AG10803 (cell line): Measurements from ENCODE around the gene CLCN1.

Experiments used
- DNase-seq: peaks from one replicate; pipeline ENCODE4 v3.0.0; 2010; ENCODE audit warnings: low read depth
- H3K4me3 ChIP-seq: 2 replicates; pipeline ENCODE4 v1.5.1; 2011; ENCODE audit warnings: mild to moderate bottlenecking, low read length, control low read depth
- TF ChIP-seq, protein P1 (sequence below): conservative IDR thresholded peaks from 2 replicates; pipeline ENCODE4 v1.5.1; 2011; ENCODE audit warnings: mild to moderate bottlenecking, low read length, control low read depth, inconsistent platforms

The CLCN1 gene

DNA sequence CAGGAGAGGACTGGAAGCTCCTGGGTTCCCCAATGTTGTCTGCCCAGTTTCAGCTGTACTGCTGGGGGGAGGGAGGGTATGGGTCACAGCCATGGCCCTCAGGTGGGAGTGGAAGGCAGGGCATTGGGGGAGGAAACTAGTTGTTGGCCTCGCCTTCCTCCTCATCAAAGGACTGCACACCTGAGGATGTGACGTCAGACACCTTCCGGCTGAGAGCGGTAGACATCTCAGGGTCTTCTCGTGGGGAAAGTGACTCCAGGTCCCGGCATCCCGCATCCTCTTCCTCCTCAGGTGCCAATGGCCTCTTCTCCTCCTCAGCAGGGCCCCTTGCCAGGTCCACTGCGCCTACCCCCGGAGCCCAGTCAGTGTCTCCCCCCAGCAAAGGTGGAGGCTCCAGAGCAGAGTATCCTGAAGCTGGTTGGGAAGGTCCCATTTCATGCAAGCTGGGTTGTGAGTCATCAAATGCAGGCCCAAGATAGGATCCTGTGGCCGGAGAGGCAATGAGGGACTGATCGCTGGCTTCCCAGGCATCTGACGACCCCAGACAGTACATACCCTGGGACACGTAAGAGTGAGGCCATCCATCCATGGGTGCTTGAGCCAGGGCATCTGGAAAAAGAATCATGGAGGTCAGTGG, 40.6 kb downstream of the CLCN1 start:
- TF ChIP-seq, protein P1, sequence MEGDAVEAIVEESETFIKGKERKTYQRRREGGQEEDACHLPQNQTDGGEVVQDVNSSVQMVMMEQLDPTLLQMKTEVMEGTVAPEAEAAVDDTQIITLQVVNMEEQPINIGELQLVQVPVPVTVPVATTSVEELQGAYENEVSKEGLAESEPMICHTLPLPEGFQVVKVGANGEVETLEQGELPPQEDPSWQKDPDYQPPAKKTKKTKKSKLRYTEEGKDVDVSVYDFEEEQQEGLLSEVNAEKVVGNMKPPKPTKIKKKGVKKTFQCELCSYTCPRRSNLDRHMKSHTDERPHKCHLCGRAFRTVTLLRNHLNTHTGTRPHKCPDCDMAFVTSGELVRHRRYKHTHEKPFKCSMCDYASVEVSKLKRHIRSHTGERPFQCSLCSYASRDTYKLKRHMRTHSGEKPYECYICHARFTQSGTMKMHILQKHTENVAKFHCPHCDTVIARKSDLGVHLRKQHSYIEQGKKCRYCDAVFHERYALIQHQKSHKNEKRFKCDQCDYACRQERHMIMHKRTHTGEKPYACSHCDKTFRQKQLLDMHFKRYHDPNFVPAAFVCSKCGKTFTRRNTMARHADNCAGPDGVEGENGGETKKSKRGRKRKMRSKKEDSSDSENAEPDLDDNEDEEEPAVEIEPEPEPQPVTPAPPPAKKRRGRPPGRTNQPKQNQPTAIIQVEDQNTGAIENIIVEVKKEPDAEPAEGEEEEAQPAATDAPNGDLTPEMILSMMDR: no peak
- DNase-seq: no peak
- no peak overlapping the region for H3K4me3 ChIP-seq

DNA sequence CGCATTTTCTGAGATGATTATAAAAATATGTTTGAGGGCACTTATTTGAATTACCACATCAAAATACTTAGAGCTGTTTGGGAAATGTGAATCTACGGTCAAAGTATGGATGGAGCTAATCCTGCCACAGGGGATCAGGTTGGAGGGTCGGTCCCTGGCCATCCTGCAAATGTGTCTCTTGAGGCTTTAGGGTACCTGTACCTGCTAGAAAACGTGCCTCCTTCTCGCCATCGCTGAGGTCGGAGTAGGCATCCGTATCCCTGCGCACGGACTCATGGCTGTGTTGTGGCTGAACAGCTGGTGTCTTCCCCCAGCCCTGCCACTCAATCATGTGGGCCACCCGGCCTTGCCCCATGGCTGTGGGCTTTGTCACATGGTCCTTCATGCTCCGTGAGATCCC, 42.7 kb downstream of the CLCN1 start:
- no peak overlapping the region for H3K4me3 ChIP-seq
- DNase-seq: no peak
- TF ChIP-seq, protein P1: no peak

DNA sequence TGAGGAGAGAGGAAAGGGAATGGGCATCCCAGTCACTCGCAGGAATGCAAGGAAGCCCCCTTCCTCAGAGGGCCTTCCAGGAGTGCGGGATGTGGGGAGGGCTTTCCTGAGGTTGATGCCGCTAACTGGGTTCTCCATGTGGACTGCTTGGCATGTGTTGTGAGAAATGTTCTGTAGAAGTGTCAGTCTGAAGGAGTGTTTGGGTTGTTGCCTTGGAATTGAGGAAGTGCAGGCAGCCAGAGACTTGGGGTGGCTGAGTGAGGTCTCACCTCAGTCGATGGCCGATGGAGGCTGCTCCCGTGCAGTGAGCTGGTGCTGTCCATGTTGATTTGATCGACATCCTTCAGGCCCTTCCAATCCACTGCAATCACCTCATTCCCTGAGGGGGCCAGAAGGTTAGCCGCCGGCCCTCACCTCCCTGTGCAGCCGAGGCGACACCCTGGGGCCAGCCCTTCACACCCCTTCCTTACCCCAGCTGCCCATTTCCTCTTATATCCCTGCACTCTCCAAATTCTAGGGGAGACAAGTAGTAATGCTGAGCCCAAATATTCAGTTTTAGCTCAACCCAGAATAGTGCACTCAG, 44.0 kb downstream of the CLCN1 start:
- TF ChIP-seq, protein P1: no peak
- no peak overlapping the region for H3K4me3 ChIP-seq
- DNase-seq: no peak

- no peak overlapping the region for H3K4me3 ChIP-seq
- DNase-seq: no peak
- TF ChIP-seq, protein P1: no peak
Observed at GRCh38 chr7:143360788-143361551, 45.1 kb downstream of the CLCN1 start.

GRCh38 chr7:143361552-143362130, 45.7 kb downstream of the CLCN1 start:
- TF ChIP-seq, protein P1: no peak
- DNase-seq: no peak
- H3K4me3 ChIP-seq: peak overlapping the region; percentile 61

GRCh38 chr7:143362131-143363015, 46.5 kb downstream of the CLCN1 start, which contains the start of gene FAM131B:
Gene FAM131B (minus strand): TSS chr7:143362713. CDS start chr7:143362603, 110 bp downstream.
- DNase-seq: no peak
- TF ChIP-seq, protein P1: no peak
- H3K4me3 ChIP-seq: peak within 1 kb of the TSS; percentile 61
